DND-41 (cell line): Measurements from ENCODE around the gene OPHN1.

Experiments
- CTCF ChIP-seq: IDR thresholded peaks from 2 replicates; pipeline ENCODE4 v1.5.1; 2012; ENCODE audit warnings: borderline replicate concordance, low read length, moderate library complexity, mild to moderate bottlenecking; ENCODE audit not compliant: poor library complexity, severe bottlenecking; ENCODE audit errors: extremely low read depth
- EZH2 ChIP-seq: IDR thresholded peaks from 3 replicates; pipeline ENCODE4 v1.6.1; 2012; ENCODE audit warnings: borderline replicate concordance, low read depth, mild to moderate bottlenecking, moderate library complexity, low read length, inconsistent platforms; ENCODE audit not compliant: severe bottlenecking

DNA sequence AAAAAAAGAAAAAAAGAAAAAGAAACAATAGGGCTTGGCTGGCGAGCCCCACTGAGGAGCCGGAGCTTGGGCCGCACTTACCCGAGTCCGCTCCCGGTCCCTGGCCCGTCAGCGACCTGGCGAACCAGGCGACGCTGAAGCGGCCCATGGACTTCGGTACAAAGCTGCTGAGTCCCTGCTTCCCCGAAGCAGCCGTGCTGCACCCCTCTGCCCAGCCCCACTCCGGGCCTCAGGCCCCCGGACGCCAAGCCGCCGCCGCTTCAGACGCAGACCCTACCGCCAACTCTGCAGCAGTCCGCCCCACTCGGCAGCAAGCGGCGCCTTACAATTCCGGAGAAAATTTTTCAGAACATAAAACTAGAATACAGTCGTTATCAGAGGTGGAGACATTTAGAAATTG is 300.5 kb downstream of the OPHN1 start:
- no peak for TF ChIP-seq CTCF
- no peak for TF ChIP-seq EZH2
